Ovary (tissue), 3 donors: ENCODE data around the gene MEGF9.

Experiments
- EP300 ChIP-seq: sonication (generic); formaldehyde crosslinking; IDR thresholded peaks from one replicate; pipeline ENCODE4 v1.6.1; 2017; ENCODE audit warnings: antibody characterized with exemption
- POLR2A ChIP-seq: fragments of 450-650 bp; IDR thresholded peaks from one replicate; pipeline ENCODE4 v1.6.1; 2017; ENCODE audit warnings: antibody characterized with exemption, mild to moderate bottlenecking, moderate library complexity
- TF ChIP-seq, protein P1 (sequence below), 3 donors: fragments of 450-650 bp in 2 of 3; fragments of 200-600 bp in 1 of 3; IDR thresholded peaks; one replicate each; pipeline versions ENCODE4 v1.5.1 to v1.8.0; 2016 to 2022; ENCODE audit warnings: antibody characterized with exemption in 3 of 3, mild to moderate bottlenecking in 1 of 3
- donor health status: DM: no; HTN: no; CAD: no.

GRCh38 chr9:120690372-120690771 is 23.9 kb downstream of the MEGF9 start:
- TF ChIP-seq, protein P1, sequence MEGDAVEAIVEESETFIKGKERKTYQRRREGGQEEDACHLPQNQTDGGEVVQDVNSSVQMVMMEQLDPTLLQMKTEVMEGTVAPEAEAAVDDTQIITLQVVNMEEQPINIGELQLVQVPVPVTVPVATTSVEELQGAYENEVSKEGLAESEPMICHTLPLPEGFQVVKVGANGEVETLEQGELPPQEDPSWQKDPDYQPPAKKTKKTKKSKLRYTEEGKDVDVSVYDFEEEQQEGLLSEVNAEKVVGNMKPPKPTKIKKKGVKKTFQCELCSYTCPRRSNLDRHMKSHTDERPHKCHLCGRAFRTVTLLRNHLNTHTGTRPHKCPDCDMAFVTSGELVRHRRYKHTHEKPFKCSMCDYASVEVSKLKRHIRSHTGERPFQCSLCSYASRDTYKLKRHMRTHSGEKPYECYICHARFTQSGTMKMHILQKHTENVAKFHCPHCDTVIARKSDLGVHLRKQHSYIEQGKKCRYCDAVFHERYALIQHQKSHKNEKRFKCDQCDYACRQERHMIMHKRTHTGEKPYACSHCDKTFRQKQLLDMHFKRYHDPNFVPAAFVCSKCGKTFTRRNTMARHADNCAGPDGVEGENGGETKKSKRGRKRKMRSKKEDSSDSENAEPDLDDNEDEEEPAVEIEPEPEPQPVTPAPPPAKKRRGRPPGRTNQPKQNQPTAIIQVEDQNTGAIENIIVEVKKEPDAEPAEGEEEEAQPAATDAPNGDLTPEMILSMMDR (IDR thresholded peaks at IDR 0.05) = no peak
- TF ChIP-seq POLR2A (no peak), EP300 (no peak)
